ENCODE data around the gene RFPL4AL1.

RFPL4AL1 gene

DNA sequence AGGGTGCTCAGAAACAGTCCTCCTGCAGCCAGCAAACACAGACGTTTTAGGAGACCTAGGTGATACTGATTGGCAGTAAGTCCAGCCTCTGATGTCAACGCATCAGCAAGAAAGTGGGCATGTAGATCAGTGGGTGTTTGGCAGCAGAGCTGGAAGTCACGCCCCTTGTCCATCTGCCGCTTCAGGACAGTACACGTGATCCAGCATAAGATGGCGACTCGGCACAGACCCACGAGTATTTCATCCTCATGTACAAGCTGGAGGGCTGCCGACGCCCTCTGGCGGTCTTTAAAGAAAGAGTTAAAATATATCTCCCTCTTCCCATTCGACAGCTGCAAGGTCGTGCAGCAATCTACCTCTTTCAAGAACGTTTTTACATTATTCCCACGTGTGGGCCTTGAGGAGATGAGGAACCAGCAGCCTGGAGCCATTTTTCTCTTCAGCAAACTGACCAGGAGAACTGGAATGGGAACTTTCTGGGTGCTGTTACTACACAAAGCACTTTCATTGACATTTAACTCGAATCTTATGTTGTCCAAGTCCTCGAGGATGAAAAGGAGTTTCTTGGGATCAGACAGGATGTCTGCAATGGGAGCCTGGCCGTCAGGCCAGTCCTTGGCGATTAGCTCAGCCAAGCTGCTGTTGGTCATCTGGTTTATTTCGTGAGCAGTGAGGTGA lies 40.6 kb downstream of the RFPL4AL1 start:
- DNase-seq (ENCODE audit: low spot score): peak; percentile 55
- TF ChIP-seq, protein P1, sequence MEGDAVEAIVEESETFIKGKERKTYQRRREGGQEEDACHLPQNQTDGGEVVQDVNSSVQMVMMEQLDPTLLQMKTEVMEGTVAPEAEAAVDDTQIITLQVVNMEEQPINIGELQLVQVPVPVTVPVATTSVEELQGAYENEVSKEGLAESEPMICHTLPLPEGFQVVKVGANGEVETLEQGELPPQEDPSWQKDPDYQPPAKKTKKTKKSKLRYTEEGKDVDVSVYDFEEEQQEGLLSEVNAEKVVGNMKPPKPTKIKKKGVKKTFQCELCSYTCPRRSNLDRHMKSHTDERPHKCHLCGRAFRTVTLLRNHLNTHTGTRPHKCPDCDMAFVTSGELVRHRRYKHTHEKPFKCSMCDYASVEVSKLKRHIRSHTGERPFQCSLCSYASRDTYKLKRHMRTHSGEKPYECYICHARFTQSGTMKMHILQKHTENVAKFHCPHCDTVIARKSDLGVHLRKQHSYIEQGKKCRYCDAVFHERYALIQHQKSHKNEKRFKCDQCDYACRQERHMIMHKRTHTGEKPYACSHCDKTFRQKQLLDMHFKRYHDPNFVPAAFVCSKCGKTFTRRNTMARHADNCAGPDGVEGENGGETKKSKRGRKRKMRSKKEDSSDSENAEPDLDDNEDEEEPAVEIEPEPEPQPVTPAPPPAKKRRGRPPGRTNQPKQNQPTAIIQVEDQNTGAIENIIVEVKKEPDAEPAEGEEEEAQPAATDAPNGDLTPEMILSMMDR (IDR thresholded peaks at IDR 0.05; ENCODE audit: extremely low read depth, missing control alignments): peak; percentile 15

DNA sequence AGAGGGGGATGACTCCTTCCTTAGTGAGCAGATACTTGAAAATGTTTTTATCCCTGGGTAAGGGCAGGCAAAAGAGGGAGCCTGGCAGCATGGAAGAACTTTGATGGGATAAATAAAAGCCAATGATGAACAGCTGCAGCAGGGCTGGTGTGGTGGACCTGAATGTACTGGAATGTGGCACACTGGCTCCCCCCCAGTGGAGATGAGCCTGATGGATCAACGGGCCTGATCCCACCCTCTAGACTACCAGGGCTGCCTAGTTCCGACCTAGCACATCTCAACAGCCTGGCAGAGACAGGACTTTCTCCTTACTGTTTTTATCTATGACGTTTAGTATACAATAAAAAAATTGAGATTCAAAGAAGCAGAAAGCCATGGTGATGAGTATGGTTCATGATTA lies 42.4 kb downstream of the RFPL4AL1 start:
- no peak for DNase-seq (ENCODE audit: low spot score)
- TF ChIP-seq, protein P1 (IDR thresholded peaks at IDR 0.05; ENCODE audit: extremely low read depth, missing control alignments): no peak

DNA sequence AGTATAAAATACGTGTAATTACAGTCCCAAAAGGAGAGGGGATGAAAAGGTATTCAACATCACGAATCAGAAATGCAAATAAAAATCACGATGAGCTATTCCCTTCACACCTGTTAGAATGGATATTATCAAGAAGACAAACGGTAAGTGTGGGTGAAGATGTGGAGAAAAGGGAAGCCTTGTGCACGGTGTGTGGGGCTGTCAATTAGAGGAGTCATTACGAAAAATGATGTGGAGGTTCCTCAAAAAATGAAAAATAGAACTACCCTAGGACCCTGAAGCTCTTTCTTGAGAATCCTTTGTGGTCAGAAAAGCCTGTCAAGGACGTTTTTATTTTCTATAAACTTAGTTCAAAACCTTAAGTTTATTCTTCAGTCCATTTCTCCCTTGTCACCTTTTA lies 43.5 kb downstream of the RFPL4AL1 start:
- no peak for DNase-seq (ENCODE audit: low spot score)
- TF ChIP-seq, protein P1 (IDR thresholded peaks at IDR 0.05; ENCODE audit: extremely low read depth, missing control alignments): no peak

- TF ChIP-seq, protein P1 (IDR thresholded peaks at IDR 0.05; ENCODE audit: extremely low read depth, missing control alignments): no peak
- no peak for DNase-seq (ENCODE audit: low spot score)
Measured at GRCh38 chr19:55813906-55814305, 45.0 kb downstream of the RFPL4AL1 start.

- TF ChIP-seq, protein P1 (IDR thresholded peaks at IDR 0.05; ENCODE audit: extremely low read depth, missing control alignments): no peak
- no peak for DNase-seq (ENCODE audit: low spot score)
Measured at GRCh38 chr19:55820037-55820436, 51.1 kb downstream of the RFPL4AL1 start.
